ENCODE measurements around the gene ARPC5.

The ARPC5 gene

DNA sequence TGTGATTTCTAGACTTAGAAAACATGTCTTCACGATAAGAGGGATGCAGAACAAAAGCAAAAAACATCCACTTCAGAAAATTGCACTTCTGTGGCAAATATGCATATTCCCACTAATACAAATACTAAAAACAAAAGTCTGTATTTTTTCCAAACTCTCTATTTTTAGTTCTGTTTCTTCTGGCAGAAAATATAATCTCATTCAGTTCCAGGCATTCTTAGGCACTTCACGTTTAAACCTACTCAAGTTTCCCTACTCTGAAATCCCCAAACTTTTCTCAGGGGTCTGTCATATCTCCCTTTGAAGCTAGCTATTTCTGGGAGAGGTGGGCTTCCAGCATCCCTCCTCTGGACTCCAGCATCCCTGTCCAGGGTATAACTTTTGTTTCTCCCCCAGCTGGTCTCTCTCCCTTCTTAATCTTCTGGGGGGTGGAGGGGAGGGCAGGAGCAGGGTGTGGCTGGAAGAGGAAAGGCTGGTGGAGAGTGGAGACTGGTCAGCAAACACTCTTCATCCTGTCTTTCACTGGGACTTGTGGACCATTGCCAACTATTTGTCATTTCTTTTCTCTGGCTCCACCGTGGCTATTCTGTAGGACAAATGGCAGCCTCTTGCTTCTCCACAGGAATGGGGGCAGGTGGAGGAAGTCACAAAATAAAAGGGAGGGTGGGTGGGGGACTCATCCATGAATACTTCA lies 25.7 kb downstream of the ARPC5 start:
- DNase-seq, result no peak

DNA sequence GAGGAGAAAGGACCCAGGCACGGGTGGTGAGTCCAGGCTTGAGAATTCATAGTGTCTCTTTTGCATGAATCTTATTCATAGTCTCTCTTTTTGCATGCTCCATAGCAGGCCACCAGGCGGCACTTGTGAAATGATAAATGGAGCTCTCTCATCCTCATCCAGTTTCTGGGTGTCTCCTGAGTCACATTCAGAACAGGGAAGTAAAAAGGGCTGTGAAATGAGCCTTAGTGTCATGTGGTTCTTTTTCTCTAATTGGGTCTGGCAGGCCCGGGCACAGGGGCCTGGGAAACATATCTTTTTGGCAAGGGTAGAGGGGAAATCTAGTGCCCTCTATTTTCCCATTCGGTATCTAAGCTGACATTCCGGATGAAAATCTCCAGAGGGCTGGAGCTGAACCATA lies 26.3 kb downstream of the ARPC5 start:
- DNase-seq, result peak; percentile 10

DNA sequence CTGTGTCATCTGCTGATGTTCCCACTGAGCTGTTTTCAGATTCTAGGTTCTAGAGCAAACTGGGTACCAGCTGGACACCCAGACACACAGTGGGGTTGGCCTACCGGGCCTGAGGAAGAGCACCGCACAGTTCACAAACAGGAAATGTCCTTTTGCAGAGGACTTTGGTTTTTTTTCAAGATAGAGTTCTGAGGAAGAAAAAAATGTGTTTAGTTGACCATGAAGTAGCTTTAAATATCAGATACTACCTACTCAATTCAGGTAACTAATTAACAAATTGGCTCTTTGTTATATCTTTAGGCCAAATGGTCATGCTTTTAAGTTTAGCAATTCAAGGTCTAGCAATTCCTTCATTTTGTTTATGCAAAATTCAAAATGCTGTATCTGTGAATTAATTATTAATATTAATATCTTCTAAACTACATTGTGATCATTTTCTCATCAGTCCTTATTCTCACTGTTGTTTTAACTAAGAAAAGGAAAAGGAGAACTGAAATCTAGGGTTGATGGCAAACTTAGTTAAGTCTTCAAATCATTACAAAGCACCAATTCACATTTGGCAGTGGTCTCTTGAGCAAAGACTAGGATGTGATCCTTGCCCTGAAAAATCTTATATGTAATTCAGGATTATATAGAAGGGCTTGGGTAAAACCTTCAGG lies 28.1 kb downstream of the ARPC5 start:
- DNase-seq, result no peak

DNA sequence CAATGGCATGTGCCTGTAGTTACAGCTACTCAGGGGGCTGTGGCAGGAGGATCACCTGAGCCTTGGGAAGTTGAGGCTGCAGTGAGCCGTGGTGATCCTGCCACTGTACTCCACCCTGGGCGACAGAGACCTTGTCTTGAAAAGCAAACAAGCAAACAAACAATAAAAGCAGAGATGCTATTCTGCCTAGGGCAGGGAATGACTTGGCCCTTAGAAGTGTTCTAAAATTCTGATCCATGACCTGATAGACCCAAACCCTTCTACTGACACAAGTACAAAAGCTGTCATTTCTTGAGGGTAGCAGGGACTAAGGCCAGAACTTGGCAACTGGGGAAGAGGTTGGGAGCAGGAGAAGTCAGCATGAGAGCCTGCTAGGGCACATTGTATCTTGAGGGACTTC lies 29.7 kb downstream of the ARPC5 start:
- no peak for DNase-seq

DNA sequence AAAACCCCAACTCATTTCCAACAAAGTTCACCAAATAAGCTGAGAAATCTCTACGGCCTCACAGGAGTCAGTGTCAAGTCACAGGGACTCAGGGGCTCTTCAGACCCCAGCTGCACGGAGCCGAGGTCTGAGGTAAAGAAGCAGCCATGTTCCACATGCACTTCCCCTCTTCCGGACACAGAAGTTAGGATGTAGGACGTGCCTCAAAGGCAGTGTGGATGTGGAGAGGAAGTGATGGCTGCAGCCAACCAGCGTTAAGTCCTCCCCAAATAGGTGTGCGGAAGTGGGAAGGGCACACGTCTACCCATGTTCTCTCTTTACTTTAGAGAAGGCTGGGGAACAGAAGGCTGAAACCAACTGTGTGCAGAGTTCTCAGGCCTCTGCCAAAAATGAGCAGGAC lies 30.8 kb downstream of the ARPC5 start:
- no peak for DNase-seq

DNA sequence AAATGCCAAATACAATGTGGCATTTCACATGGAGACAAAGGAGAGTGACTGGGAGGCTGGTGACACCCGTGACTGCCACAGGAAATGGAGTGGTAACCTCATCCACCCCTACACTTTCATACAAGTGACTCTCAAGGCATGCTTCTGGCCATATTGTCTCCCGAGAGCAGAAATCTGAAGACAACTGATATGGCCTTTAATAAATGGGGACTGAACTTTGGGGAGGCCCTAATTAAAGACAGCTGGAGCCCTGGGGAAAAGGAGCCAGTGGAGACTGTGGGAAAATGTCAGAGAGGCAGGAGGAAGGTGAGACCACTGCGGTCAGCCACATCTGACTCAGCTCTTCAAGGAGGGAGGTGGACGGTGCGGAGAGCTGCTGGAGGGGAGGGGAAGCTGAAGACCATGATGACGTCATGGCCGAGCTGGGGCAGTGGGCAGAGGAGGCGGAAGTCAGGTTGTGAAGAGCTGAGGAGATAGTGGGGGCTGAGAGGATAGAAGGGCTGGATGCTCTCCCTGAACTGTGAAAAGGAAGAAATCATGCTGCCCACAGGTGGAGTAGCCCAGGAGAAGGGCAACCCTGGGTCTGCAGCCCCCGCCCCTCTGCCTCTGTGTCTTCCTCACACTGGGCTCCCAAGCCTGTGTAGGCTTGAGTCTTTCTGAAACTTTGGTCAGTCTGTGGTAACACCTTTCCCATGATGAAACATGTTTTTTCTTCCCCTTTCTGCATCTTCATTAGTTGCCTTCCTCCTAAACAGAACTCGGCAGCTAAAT lies 31.4 kb downstream of the ARPC5 start:
- no peak for DNase-seq

DNA sequence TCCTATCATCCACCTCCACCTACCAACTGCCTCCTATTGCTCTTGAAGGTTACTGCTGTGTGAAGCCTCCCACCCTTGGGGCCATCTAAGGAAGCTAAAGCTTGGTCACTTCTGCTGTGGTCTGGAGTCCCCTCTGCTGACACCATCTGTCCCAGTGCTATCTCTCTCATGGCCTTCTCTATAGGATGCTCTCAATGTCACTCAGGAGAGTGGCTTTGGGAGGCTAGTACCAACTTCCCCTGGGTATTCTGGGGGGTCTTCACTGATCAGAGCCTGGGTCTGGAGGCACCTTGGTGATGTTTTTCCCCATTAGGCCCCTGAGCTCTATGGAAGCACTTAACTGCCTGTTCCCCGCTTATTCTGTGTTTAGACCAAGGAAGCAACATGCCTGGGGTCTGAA lies 33.1 kb downstream of the ARPC5 start:
- no peak for DNase-seq

DNA sequence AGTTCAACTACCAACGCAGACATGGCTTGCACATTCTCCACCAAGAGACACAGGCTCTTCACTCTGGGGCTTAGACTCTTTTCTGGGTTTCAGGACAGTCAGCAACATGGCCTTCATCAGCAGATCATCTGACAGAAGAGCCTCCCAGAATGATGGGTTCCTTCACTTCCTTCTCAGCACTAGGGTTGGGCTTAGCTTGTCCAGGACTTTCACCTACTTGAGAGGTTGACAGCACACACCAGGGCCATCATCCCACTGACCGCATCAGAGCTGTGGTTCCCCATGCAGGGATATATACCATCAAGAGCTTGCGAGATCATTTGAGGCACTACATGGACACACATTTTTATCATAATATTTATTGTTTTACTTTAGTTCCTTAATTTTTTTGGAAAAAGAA lies 34.9 kb downstream of the ARPC5 start:
- DNase-seq, result no peak

DNA sequence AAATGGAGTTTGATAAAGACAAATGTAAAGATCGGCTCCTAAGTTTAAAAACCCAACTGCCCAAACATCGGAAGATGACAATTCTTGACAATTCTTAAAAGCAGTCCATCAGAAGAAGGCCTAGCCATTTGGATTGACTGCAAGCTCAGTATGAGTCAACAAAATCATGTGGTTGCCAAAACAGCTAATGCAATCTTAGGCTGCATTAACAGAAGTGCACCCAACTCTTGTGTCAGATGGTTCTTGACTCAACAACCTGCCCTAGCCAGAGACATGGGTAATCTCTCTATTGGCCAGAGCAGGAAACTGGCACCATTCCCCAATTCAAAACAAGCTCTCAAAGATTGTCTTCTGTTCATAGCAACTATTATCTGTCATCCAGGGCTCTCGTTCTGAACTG lies 35.4 kb downstream of the ARPC5 start:
- no peak for DNase-seq

DNA sequence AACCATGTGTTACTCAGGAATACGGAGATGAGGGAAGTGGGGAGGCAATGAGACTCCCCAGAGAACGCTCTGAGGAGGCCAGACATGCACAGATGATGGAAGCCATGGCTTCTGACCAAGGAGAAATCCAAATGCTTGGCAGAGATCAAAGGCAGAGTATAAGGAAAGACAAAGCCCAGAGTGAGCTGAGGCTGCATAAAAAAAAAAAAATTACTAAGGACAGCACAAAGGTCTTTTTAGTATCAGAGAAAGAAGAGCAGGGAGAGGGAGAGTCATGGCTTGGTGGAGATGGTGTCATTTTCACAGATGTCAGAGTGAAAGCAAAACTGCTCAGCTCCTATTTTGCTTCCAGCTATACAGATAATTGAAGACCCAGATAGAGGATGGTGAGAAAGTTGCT lies 37.2 kb downstream of the ARPC5 start:
- DNase-seq, result no peak

DNA sequence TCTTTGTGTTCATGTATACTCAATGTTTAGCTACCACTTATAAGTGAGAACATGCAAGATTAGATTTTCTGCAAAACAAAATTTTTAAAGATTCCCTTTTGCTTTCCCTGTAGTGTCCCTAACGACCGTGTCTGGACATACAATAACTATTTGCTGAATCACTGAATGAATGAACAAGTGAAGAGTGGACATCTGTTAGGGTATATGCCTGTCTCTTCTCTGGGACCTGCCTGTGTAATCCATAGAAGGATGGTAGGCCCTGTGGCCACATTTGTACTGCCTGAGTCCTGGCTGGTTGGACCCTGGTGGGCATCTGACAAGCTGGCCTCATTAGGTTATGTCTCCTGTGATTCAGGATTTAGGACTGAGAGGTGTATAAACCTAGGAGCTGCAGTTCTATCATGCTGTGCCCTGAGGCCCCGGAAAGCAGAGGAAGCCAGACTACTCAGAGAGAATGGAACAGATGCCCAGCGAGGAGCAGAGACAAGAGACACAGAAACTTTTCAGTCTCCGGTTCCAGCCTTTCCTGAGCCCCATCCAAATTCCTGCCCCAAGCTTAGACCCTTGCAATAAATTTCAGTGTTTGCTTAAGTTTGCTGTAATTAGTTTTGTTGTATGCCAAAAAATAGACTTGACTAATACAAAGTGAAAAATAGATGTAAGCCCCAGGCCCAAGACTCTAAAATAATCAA lies 37.8 kb downstream of the ARPC5 start:
- DNase-seq, result no peak

DNA sequence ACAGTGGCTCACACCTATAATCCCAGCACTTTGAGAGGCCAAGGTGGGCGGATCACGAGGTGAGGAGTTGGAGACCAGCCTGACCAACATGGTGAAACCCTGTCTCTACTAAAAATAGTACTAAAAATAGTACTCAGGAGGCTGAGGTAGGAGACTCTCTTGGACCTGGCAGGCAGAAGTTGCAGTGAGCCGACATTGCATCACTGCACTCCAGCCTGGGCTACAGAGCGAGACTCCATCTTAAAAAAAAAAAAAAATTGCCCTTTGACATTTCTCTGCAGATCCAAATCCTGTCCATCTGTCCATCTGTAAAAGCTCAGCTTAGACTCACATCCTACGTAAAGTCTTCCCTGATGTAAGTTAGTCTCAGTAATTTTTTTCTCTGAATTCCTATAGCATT lies 39.1 kb downstream of the ARPC5 start:
- DNase-seq, result no peak

DNA sequence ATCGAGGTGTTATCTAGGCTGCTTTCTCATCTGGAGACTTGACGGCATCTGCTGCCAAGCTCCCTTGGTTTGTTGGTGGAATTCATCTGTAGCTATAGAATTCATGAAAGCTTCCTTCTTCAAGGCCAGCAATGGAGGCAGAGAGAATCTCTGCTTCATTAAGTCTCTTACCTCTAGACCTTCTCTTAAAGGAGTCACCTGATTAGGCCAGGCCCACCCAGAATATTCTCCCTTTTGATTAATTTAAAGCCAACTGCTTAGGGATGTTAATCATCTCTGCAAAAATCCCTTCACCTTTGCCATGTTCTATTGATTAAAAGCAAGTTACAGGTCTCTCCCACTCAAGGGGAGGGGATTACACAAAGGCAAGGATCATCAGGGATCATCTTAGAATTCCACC lies 40.0 kb downstream of the ARPC5 start:
- DNase-seq, result no peak

DNA sequence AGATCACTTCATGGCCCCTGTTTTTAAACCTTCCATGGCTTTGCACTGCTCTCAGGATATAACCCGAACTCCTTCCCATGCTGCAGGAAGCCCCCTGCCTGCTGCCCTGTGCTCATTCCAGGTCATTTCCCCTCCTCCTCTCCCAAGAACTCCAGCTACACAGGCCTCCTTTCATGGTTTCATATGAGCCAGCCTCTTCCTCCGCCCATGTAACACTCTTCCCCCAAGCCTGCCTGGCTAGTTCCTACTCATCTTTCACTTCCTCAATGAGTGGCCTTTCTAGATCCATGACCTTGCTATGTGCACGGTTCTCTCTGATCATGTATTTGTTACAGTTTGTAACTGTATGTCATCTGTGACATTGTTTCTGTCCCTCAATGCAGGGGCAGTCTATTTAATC lies 42.2 kb downstream of the ARPC5 start:
- no peak for DNase-seq

DNA sequence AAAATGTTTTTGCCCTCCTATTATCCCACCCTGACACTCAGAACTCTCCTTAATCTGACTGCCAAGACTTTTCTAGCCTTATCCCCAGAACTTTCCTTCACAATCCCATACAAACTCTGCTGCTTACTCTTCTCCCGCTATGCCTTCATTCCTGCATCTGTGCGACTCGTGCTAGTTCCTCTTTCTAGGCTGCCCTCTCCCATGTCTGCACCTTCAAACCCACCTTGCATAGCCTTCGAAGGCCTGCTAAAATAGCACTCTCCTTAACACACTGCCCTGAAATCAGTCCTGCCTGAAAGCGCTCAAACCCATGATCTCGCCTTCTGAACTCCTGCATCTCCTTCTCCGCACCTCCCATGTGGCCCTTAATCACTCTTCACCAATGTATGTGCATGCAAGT lies 42.9 kb downstream of the ARPC5 start:
- DNase-seq, result no peak

DNA sequence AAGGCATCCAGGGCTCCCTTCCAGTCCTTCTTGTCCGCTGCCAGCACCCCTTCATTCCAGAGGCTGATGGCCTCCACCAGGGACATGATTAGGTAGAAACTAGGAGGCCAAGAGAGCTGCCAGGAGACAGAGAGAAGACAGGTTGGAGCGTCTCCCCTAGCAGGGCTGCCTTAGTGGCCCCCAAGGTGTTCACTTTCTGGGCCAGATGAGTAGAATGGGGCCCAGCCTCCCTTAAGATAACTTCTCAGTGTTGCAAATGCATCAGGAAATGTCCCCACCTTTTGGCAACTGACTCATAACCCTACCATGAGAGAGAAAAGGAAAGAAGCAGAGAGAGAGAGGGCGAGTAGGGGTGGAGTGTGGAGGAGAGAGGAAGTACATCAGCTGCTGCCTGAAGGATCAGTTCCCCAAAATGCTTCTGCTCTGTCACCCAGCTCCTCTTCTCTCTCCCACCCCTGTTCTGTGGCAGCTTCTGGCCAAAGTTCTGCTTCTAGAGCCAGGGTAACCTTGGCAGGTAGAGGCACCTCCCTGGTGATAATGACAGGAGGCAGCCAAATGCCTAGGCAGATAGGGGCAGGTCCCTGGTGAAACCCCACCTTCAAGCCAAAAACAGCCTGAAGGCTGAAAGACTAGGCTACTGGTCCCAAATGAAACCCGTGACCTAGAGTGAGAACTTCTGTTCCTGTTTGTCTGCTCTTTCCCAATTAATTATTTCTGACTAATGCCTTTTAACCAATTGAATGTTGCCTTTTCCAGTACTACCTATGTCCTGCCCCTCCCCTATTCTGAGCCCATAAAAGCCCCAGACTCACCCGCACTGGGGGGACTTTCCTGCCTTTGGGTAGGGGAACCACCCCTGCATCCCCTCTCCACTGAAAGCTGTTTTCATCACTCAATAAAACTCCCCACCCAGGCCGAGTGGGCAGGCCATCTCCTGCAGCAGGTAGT lies 45.1 kb downstream of the ARPC5 start, which contains the start of gene NCF2:
Gene NCF2 (minus strand): TSS at position 216 of the 948 bp plus-strand sequence. CDS start 130 bp downstream, at position 86.
- DNase-seq, result peak; percentile 57

DNA sequence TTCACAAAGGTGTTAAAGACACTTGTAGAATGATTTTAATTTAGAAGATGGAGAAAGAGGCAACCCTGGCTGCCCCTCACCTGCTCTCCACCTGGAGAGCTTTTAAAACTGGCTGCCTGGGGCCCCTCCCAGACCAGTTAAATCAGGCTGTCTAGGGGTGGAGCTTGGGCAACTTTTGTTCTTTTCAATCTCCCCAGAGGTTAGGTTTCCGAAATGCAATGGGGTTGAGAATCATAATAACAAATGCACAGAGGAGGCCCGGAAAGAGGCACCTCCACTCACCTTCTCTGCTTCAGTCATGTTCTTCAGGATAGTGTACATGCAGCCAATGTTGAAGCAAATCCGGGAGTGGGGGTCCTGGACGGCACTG lies 45.7 kb downstream of the ARPC5 start:
- DNase-seq, result peak; percentile 28

DNA sequence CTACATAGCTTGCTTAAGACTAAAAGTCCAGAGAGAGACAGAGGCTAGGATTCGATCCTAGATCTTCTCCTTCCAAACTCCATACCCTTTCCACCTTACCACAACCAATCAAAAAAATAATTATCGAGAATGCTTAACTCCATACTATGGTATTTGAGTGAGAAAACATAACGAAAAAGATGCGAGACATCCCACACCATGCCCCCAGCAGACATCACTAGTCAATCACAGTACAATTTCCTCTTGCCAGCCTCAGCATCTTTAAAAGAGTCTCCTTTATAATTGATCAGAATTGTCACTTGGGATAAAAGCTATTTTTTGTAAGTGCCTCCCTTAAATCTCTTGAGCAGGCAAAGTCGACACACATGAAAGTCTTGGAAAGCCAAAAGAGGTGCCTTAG lies 46.2 kb downstream of the ARPC5 start:
- no peak for DNase-seq

DNA sequence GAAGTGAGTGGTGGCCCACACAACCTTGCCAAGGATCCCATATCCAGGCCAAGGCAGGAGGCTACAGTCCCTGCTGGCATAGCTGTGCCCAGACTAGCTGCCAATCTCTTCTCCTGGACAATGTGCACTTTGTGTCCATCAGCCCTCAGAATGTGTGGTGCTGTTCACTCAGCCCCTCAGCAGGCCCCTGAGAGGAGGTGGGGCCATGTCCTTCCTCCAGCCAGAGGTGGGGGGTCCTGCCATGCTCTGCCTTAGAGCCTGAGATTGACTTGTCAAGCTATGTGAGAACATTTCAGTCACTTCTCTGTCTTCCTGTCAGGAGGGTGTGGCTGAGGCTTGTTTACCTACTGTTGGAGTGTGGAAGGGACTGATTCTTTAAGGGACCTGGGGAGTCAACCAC lies 46.8 kb downstream of the ARPC5 start:
- peak; percentile 39 for DNase-seq

DNA sequence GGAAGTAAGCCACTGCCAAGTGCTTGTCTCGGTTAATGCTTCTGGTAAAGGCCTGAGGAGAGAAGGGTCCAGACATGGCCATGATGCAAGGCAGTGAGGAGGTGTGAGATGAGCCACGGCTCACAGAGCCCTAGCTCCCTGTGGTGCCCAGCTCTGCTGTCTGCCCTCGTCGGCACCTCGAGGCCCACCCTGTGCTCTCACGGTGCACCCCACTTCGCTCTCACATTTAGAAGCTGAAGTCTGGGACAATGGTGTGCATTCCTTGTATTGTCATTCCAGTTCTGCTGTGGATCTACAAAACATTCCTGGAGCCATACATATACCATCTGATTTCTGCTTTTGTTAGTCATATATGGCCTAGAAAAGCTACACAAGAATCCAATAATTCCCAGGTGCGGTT lies 48.7 kb downstream of the ARPC5 start:
- DNase-seq, result no peak

DNA sequence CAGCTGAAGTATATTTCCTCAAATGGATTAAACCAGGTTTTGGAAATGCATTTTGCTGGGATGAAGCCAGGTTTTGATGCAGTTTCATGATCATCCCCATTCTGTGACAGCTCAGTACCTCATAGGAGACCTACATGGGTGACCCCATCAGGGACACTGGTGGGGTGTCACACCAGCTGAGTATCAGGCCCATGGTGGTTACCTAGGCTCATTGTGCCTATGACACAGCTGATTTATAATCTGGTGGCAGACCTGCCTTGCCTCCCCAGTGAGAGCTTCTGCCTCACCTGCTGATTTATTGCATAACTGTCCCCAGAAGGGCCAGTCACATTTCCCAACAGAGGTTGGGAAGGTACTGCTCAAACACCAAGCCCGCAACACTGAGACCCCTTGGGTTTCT lies 49.1 kb downstream of the ARPC5 start:
- DNase-seq, result no peak

DNA sequence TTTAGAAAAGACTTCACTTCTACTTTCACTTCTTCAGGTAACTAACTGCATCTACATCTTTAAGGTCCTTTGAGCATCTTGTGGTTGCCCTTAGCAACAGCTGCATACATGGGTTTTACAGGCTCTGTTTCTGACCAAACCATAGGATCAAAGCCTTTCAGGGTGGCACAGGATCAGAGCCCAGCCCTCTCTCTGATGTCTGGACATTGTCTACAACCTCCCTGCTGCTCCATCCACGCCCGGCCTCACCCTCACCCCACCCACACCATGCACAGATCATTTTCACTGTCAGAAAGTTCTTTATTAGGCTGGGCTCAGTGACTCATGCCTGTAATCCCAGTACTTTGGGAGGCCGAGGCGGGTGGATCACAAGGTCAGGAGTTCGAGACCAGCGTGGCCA lies 50.5 kb downstream of the ARPC5 start:
- no peak for DNase-seq
